NCI-H748 treated with DMSO at 0.1 percent for 48 hours (cell line): ENCODE measurements around the gene TRAIP.

Source experiments
- DNase-seq: peaks from one replicate; lab custom pipeline; 2025; lab: John Stamatoyannopoulos, UW

The TRAIP gene

GRCh38 chr3:49873623-49874022 is 17.3 kb upstream of the TRAIP start:
- no peak for DNase-seq

GRCh38 chr3:49872801-49873281 is 16.5 kb upstream of the TRAIP start:
- DNase-seq = no peak

GRCh38 chr3:49871531-49872153 is 15.3 kb upstream of the TRAIP start:
- DNase-seq = no peak

GRCh38 chr3:49869525-49870126 is 13.3 kb upstream of the TRAIP start, which contains the start of gene CAMKV:
Gene CAMKV (minus strand): TSS chr3:49869906. CDS start chr3:49862388, 7,518 bp downstream.
- DNase-seq = peak; percentile 18

GRCh38 chr3:49868862-49869466 is 12.6 kb upstream of the TRAIP start:
- DNase-seq = no peak

- DNase-seq = no peak
These were observed 11.5 kb upstream of the TRAIP start for GRCh38 chr3:49867871-49868321.

- DNase-seq = no peak
These were observed 11.0 kb upstream of the TRAIP start for GRCh38 chr3:49867400-49867799.

- no peak for DNase-seq
These were observed 8.9 kb upstream of the TRAIP start for GRCh38 chr3:49865198-49865784.

- DNase-seq = no peak
These were observed 8.1 kb upstream of the TRAIP start for GRCh38 chr3:49864505-49864904.

GRCh38 chr3:49859576-49860305 is 3.4 kb upstream of the TRAIP start:
- no peak for DNase-seq

GRCh38 chr3:49855662-49856061 is 702 bp downstream of the TRAIP start:
- DNase-seq = no peak

GRCh38 chr3:49845694-49846093 is 10.7 kb downstream of the TRAIP start:
- no peak for DNase-seq

GRCh38 chr3:49844464-49845183 is 11.7 kb downstream of the TRAIP start:
- no peak for DNase-seq

- DNase-seq = no peak
These were observed 13.4 kb downstream of the TRAIP start for GRCh38 chr3:49842843-49843517.

- no peak for DNase-seq
These were observed 14.6 kb downstream of the TRAIP start for GRCh38 chr3:49841806-49842205.

- DNase-seq = peak; percentile 0
These were observed 15.2 kb downstream of the TRAIP start for GRCh38 chr3:49841126-49841696.

GRCh38 chr3:49840388-49840787 is 16.0 kb downstream of the TRAIP start:
- DNase-seq = no peak

- peak; percentile 9 for DNase-seq
These were observed 17.1 kb downstream of the TRAIP start for GRCh38 chr3:49839193-49839809.

GRCh38 chr3:49831341-49831740 is 25.0 kb downstream of the TRAIP start:
- no peak for DNase-seq

- DNase-seq = no peak
These were observed 30.3 kb downstream of the TRAIP start for GRCh38 chr3:49826016-49826415.
